MCF 10A (cell line): Measurements from ENCODE around the gene DHRS3. TPM values are rescaled to one million over a fixed set of nuclear protein-coding genes. Genes with fewer than 3 reads are reported as not detected.
"Not testable (repeated sequence)": the region's sequence is repeated elsewhere in the genome, so short reads cannot be mapped to it uniquely, and the experiment has no call there.

Experiments
- BruUV-seq: library from RNA; stranded (reverse); fragments of 400-500 nt; replicated peaks from 2 replicates; lab custom pipeline; 2021; lab: Mats Ljungman, UMichigan
- CTCF ChIA-PET: fragments of 300-600 bp; sonication (Branson Sonifier 250); formaldehyde crosslinking; extraction: SDS; loops from one replicate; lab custom pipeline; 2021; ENCODE audit warnings: antibody characterized with exemption, inconsistent platforms; lab: Yijun Ruan, JAX
- POLR2A ChIA-PET: fragments of 300-600, 350-650 bp; sonication (Branson Sonifier 250); formaldehyde crosslinking; extraction: SDS; loops from one replicate; lab custom pipeline; 2020; ENCODE audit warnings: antibody characterized with exemption, inconsistent platforms; lab: Yijun Ruan, JAX
- DNase-seq: peaks from one replicate; pipeline ENCODE4 v3.0.0-alpha.2; 2018; ENCODE audit not compliant: unreplicated experiment
- H3K27ac Mint-ChIP-seq: one replicate; pipeline ENCODE4 v1.8.0; 2022; ENCODE audit warnings: mild to moderate bottlenecking, low read depth, mixed read lengths; ENCODE audit not compliant: unreplicated experiment
- H3K27me3 Mint-ChIP-seq: one replicate; pipeline ENCODE4 v1.8.0; 2022; ENCODE audit warnings: mixed read lengths; ENCODE audit not compliant: insufficient read depth, unreplicated experiment
- H3K36me3 Mint-ChIP-seq: one replicate; pipeline ENCODE4 v1.8.0; 2022; ENCODE audit warnings: mild to moderate bottlenecking, moderate library complexity, mixed read lengths; ENCODE audit not compliant: insufficient read depth, unreplicated experiment
- H3K4me1 Mint-ChIP-seq: one replicate; pipeline ENCODE4 v1.8.0; 2022; ENCODE audit warnings: mixed read lengths; ENCODE audit not compliant: insufficient read depth, unreplicated experiment
- H3K4me3 Mint-ChIP-seq: one replicate; pipeline ENCODE4 v1.8.0; 2022; ENCODE audit warnings: mild to moderate bottlenecking, moderate library complexity, mixed read lengths; ENCODE audit not compliant: unreplicated experiment
- H3K9me3 Mint-ChIP-seq: one replicate; pipeline ENCODE4 v1.8.0; 2022; ENCODE audit warnings: mixed read lengths; ENCODE audit not compliant: unreplicated experiment
- intact Hi-C: fragments of 100-400 bp; cut with micrococcal nuclease; formaldehyde crosslinking; loops from 2 replicates; pipeline ENCODE4 v1.14.1; 2022
- total RNA-seq: library from RNA; stranded (reverse); gene quantifications from 2 replicates; pipeline ENCODE4 v1.2.3, GENCODE V29; 2022
- TF ChIP-seq, protein P1 (sequence below): fragments of 200-600 bp; IDR thresholded peaks from one replicate; pipeline ENCODE4 v1.8.0; 2022; ENCODE audit warnings: antibody characterized with exemption, mild to moderate bottlenecking; ENCODE audit not compliant: unreplicated experiment

Gene DHRS3
- total RNA-seq, 1 experiment from 2014 or later, result 1.4 TPM

DNA sequence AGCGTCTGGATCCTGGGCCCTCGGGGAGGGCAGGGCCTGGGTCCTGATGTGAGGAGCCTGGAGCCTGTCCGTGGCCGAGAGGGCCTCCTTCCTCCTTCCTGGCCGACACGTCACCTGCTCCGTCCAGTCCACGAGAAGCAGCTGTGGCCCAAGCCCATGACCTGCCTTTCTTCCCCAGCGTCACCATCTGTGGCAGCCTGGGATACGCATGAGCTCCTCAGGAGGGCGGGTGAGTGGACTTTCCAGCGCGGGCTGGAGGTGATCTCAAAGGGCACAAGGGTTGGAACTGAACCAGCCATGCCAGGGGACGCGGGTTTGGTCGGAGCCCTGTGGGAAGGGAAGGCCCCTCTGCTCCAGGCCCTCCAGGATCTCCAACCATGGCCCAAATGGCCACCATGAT is 90.4 kb downstream of the DHRS3 start:
- Mint-ChIP-seq H3K27ac (no peak overlapping the region), H3K9me3 (no peaks in the 10 kb centered on the region), H3K4me3 (no peak overlapping the region), H3K36me3 (no peaks in the 10 kb centered on the region), H3K4me1 (peaks cover 9% of the 10 kb centered on the region), H3K27me3 (no peaks in the 10 kb centered on the region)
- DNase-seq, result no peak
- CTCF ChIA-PET, result interaction anchor here (0.6 kb wide), 1 partner anchor 44 kb away, joined by 3 read pairs; no protein-coding TSS in a partner anchor
- no TSS peak for BruUV-seq
- TF ChIP-seq, protein P1, sequence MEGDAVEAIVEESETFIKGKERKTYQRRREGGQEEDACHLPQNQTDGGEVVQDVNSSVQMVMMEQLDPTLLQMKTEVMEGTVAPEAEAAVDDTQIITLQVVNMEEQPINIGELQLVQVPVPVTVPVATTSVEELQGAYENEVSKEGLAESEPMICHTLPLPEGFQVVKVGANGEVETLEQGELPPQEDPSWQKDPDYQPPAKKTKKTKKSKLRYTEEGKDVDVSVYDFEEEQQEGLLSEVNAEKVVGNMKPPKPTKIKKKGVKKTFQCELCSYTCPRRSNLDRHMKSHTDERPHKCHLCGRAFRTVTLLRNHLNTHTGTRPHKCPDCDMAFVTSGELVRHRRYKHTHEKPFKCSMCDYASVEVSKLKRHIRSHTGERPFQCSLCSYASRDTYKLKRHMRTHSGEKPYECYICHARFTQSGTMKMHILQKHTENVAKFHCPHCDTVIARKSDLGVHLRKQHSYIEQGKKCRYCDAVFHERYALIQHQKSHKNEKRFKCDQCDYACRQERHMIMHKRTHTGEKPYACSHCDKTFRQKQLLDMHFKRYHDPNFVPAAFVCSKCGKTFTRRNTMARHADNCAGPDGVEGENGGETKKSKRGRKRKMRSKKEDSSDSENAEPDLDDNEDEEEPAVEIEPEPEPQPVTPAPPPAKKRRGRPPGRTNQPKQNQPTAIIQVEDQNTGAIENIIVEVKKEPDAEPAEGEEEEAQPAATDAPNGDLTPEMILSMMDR, result no peak
- POLR2A ChIA-PET, result interaction anchor here (1.1 kb wide), 1 partner anchor 47 kb away, joined by 3 read pairs; no protein-coding TSS in a partner anchor
- intact Hi-C loops, result no loop called here

- H3K27me3 Mint-ChIP-seq, result no peaks in the 10 kb centered on the region
- H3K36me3 Mint-ChIP-seq, result no peaks in the 10 kb centered on the region
- TF ChIP-seq, protein P1, result no peak
- DNase-seq, result peak; percentile 62
- no peak overlapping the region for H3K4me3 Mint-ChIP-seq
- no peaks in the 10 kb centered on the region for H3K9me3 Mint-ChIP-seq
- POLR2A ChIA-PET, result interaction anchor here (1.0 kb wide), 1 partner anchor 93 kb away, joined by 3 read pairs; no protein-coding TSS in a partner anchor
- H3K4me1 Mint-ChIP-seq, result peaks cover 9% of the 10 kb centered on the region
- H3K27ac Mint-ChIP-seq, result no peak overlapping the region
- CTCF ChIA-PET, result interaction anchor here (0.7 to 0.9 kb wide), 2 partner anchors 131 to 328 kb away, joined by 3 to 4 read pairs; no protein-coding TSS in a partner anchor
- intact Hi-C loops, result no loop called here
- no TSS peak for BruUV-seq
Measured at GRCh38 chr1:12525311-12526181, 92.5 kb downstream of the DHRS3 start.

- no TSS peak for BruUV-seq
- H3K36me3 Mint-ChIP-seq, result no peaks in the 10 kb centered on the region
- H3K4me1 Mint-ChIP-seq, result peaks cover 9% of the 10 kb centered on the region
- no peak overlapping the region for H3K27ac Mint-ChIP-seq
- ChIA-PET CTCF (interaction anchor here (0.5 to 0.7 kb wide), 3 partner anchors 75 to 897 kb away, joined by 3 read pairs; no protein-coding TSS in a partner anchor), POLR2A (no interaction called here)
- TF ChIP-seq, protein P1, result no peak
- no peaks in the 10 kb centered on the region for H3K27me3 Mint-ChIP-seq
- DNase-seq, result no peak
- no peaks in the 10 kb centered on the region for H3K9me3 Mint-ChIP-seq
- intact Hi-C loops, result no loop called here
- H3K4me3 Mint-ChIP-seq, result no peak overlapping the region
Measured at GRCh38 chr1:12524266-12524665, 93.7 kb downstream of the DHRS3 start.

DNA sequence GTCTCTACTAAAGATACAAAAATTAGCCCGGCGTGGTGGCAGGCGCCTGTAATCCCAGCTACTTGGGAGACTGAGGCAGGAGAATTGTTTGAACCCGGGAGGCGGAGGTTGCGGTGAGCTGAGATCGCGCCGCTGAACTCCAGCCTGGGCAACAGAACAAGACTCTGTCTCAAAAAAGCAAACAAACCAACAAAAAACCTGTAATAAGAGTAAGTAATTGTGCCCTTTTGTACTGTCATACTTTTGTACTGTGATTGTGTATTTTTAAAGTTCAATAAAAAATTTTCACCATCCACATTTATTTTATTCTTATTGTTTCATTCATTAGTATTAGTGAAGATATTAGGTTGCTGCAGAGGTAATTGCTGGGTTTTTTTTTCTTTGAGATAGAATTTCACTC is 95.2 kb downstream of the DHRS3 start:
- POLR2A ChIA-PET, result not testable (repeated sequence)

More for the DNA sequence above, 95.2 kb downstream of the DHRS3 start:
- H3K36me3 Mint-ChIP-seq, H3K4me3 Mint-ChIP-seq, CTCF ChIA-PET, H3K4me1 Mint-ChIP-seq, H3K9me3 Mint-ChIP-seq, DNase-seq, H3K27ac Mint-ChIP-seq, H3K27me3 Mint-ChIP-seq, BruUV-seq, intact Hi-C loops: not testable (repeated sequence)
